Gastroesophageal sphincter (tissue), 4 donors: ENCODE data around the gene PRUNE1. TPM values are rescaled to one million over a fixed set of nuclear protein-coding genes. Genes with fewer than 3 reads are reported as not detected.

Experiments used
- ATAC-seq: fragments of 150-250 bp; one replicate; pipeline ENCODE4 v1.9.1; 2016; ENCODE audit warnings: mild to moderate bottlenecking, moderate library complexity
- H3K27ac ChIP-seq, 4 donors: fragments of 200-600 bp; sonication (generic) in 3 of 4; 1 replicate in 3 of 4; 2 replicates in 1 of 4; pipeline ENCODE4 v1.5.1; 2016 to 2019
- H3K27me3 ChIP-seq: fragments of 200-600 bp; sonication (generic); one replicate; pipeline ENCODE4 v1.5.1; 2019
- H3K36me3 ChIP-seq, 2 donors: fragments of 200-600 bp; sonication (generic); one replicate each; pipeline ENCODE4 v1.5.1; 2019; ENCODE audit warnings: control low read depth in 1 of 2
- H3K4me1 ChIP-seq, 3 donors: fragments of 200-600 bp; sonication (generic); 1 replicate in 2 of 3; 2 replicates in 1 of 3; pipeline ENCODE4 v1.5.1; 2016 to 2019; ENCODE audit warnings: control low read depth in 2 of 3
- H3K4me3 ChIP-seq, 2 donors: fragments of 200-600 bp; sonication (generic); one replicate each; pipeline ENCODE4 v1.5.1; 2019; ENCODE audit warnings: mild to moderate bottlenecking in 1 of 2, moderate library complexity in 1 of 2
- H3K9me3 ChIP-seq, 3 donors: fragments of 200-600 bp; sonication (generic); one replicate each; pipeline ENCODE4 v1.5.1; 2017 to 2019; ENCODE audit warnings: control low read depth in 2 of 3
- EP300 ChIP-seq: sonication (generic); formaldehyde crosslinking; IDR thresholded peaks from one replicate; pipeline ENCODE4 v1.6.1; 2017; ENCODE audit warnings: antibody characterized with exemption, mild to moderate bottlenecking
- POLR2A ChIP-seq, 2 donors: fragments of 450-650 bp; IDR thresholded peaks; one replicate each; pipeline ENCODE4 v1.6.1; 2017; ENCODE audit warnings: antibody characterized with exemption in 2 of 2, mild to moderate bottlenecking in 2 of 2, moderate library complexity in 1 of 2
- POLR2AphosphoS5 ChIP-seq: sonication (generic); formaldehyde crosslinking; IDR thresholded peaks from one replicate; pipeline ENCODE4 v1.6.1; 2017; ENCODE audit warnings: antibody characterized with exemption
- WGBS, 2 donors: methylation state at CpG; one replicate each; pipeline ENCODE4 v1.1.5; 2018; ENCODE audit warnings: low coverage in 1 of 2; 5-methylcytosine and 5-hydroxymethylcytosine counted together
- total RNA-seq, 4 donors: library from RNA; depleted of rRNA; stranded (reverse); fragments of >200 nt; gene quantifications; one replicate each; pipeline ENCODE4 v1.1.0, GENCODE V29; 2016
- TF ChIP-seq, protein P1 (sequence below), 4 experiments: fragments of 200-600 bp in 2 of 4; fragments of 450-650 bp in 2 of 4; sonication (generic) in 1 of 4; IDR thresholded peaks; one replicate each; pipeline ENCODE4 v1.5.1; 2017 to 2019; ENCODE audit warnings: antibody characterized with exemption in 4 of 4, mild to moderate bottlenecking in 2 of 4, moderate library complexity in 2 of 4

Gene PRUNE1
- total RNA-seq, 4 donors from 2014 or later, result 24.2 to 28.9 (median 26.7) TPM

DNA sequence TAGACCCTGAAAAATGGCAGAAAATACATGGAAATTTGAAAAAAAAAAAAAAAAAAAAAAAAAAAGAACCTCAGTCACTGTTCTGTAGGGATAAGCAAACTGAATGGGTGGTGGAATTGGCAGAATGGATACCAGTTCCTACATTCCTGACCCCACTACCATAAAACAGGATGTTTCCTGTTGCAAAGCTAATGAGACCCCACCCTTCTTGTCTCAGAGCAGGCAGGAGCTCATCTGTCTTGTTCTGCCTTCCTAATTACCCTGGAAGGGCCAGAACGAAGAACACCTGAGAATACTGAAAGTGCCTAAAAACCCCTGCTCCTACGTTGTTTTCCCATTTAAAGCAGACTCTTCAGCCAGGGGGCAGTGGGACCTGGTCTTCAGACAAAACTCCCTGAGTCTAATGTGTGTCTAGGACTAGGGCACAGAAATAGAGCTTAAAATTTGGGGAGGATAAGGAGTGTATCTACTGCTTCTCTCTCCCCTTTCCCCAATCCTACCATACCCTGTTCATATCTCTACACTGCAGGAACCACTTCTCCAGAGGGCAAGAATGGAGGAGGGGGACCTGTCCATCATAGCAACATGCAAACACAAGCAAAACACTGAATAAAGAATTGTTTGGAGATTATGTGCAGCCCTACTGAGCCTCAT is 43.2 kb downstream of the PRUNE1 start:
- no peak for TF ChIP-seq POLR2A (IDR thresholded peaks at IDR 0.05)
- TF ChIP-seq, protein P1, sequence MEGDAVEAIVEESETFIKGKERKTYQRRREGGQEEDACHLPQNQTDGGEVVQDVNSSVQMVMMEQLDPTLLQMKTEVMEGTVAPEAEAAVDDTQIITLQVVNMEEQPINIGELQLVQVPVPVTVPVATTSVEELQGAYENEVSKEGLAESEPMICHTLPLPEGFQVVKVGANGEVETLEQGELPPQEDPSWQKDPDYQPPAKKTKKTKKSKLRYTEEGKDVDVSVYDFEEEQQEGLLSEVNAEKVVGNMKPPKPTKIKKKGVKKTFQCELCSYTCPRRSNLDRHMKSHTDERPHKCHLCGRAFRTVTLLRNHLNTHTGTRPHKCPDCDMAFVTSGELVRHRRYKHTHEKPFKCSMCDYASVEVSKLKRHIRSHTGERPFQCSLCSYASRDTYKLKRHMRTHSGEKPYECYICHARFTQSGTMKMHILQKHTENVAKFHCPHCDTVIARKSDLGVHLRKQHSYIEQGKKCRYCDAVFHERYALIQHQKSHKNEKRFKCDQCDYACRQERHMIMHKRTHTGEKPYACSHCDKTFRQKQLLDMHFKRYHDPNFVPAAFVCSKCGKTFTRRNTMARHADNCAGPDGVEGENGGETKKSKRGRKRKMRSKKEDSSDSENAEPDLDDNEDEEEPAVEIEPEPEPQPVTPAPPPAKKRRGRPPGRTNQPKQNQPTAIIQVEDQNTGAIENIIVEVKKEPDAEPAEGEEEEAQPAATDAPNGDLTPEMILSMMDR (IDR thresholded peaks at IDR 0.05), result no peak
- TF ChIP-seq POLR2AphosphoS5, result no peak
- no peak for TF ChIP-seq EP300
- Histone ChIP-seq H3K27me3 (no peaks in the 10 kb centered on the region), H3K4me3 (no peak overlapping the region), H3K36me3 (peaks cover 0 to 60% of the 10 kb centered on the region in 2 donors), H3K4me1 (peaks cover 0 to 52% (median 4%) of the 10 kb centered on the region in 3 donors), H3K27ac (peak overlapping the region in 1 of 4 donors; percentile 24), H3K9me3 (no peaks in the 10 kb centered on the region)
- 59 to 100% methylated on average over 1 to 2 of the region's 2 CpGs for WGBS, 2 donors
- no peak for ATAC-seq

DNA sequence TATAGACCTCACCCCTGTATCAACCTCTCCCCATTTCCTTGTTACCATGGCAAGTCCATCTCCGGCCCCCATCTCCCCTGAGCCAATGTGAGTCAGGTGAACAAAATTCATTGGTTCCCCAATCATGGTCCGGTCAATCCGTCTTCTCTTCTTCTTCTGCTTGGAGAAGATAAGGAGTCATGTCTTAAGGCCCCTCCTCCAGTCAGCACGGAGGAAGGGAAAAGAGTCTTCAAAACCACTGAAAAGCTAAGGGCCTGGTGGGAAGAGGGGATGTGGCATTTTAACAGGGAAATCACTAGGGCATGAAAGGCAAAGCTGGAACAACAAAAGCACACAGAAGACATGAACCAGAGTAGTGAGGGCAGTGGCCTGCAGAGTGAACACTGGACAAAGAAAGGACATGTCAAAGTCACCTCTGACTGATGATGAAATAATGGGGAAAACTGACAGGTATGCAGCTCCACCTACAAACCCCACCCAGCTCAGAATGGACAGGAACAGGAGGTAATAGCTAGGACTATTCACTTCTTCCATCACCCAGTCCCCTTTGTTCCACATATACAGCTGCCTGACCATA is 46.8 kb downstream of the PRUNE1 start:
- peak overlapping the region in 3 of 4 donors; percentile 30 to 95 (median 94) for H3K27ac ChIP-seq
- no peak overlapping the region for H3K4me3 ChIP-seq
- no peaks in the 10 kb centered on the region for H3K9me3 ChIP-seq
- no peaks in the 10 kb centered on the region for H3K27me3 ChIP-seq
- peaks cover 0 to 52% (median 13%) of the 10 kb centered on the region in 3 donors for H3K4me1 ChIP-seq
- WGBS, 2 donors, result 73 to 100% methylated on average over 1 to 3 of the region's 4 CpGs
- ATAC-seq, result no peak
- TF ChIP-seq, protein P1 (IDR thresholded peaks at IDR 0.05), result no peak
- TF ChIP-seq POLR2A (IDR thresholded peaks at IDR 0.05), result no peak
- TF ChIP-seq EP300, result no peak
- TF ChIP-seq POLR2AphosphoS5, result no peak
- H3K36me3 ChIP-seq, result peaks cover 0 to 62% of the 10 kb centered on the region in 2 donors

DNA sequence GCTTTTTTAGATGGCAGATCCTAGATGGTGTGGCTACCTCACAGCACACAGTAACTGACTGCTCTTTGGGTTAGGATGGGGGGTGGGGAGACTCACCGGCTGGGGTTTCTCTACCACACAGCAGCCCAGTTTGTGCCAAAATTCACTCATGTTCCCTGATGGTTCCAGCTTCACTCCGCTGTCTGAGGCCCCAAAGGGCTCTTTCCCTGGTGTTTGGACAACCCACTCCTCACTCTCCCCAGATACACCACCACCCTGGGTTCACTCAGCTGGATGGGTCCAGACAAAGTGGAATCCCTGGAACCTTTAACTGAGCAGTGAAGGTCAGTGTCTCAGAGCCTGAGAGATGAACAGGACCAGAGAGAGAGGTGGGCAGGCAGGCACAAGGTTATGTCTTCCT is 47.3 kb downstream of the PRUNE1 start:
- no CpG with 5 or more reads among the region's 2 CpGs for WGBS, 2 donors
- Histone ChIP-seq H3K36me3 (peaks cover 0 to 58% of the 10 kb centered on the region in 2 donors), H3K27me3 (no peaks in the 10 kb centered on the region), H3K4me3 (no peak overlapping the region), H3K27ac (peak overlapping the region in 3 of 4 donors; percentile 30 to 95 (median 94)), H3K4me1 (peaks cover 0 to 52% (median 13%) of the 10 kb centered on the region in 3 donors), H3K9me3 (no peaks in the 10 kb centered on the region)
- TF ChIP-seq, protein P1 (IDR thresholded peaks at IDR 0.05), result no peak
- ATAC-seq, result no peak

DNA sequence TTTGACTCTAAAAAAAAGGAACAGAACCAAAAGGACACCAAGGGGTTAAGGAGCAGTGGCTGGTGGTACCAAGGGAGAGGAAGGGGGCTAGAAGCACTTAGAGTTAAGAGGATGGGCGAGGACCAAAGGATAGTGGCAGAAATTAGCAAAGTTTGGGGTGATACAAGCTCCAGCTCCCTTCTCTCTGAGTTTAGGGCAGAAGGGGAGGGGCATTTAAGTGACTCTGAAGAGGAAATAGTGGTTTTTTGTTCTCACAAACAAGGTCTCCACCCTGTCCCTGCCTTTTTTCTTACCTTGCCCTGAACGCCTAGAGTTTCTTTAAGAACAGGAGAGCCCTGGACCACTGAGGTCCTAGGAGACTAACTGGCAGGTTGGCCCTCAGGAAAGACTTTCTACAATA is 47.9 kb downstream of the PRUNE1 start:
- H3K27me3 ChIP-seq, result no peaks in the 10 kb centered on the region
- peaks cover 0 to 54% of the 10 kb centered on the region in 2 donors for H3K36me3 ChIP-seq
- H3K4me1 ChIP-seq, result peaks cover 0 to 55% (median 13%) of the 10 kb centered on the region in 3 donors
- H3K9me3 ChIP-seq, result no peaks in the 10 kb centered on the region
- H3K27ac ChIP-seq, result peak overlapping the region in 3 of 4 donors; percentile 93 to 95 (median 94)
- ATAC-seq, result no peak
- peak overlapping the region in 1 of 2 donors; percentile 1 for H3K4me3 ChIP-seq
- 38 to 64% methylated on average over 2 of the region's 2 CpGs for WGBS, 2 donors
- TF ChIP-seq, protein P1 (IDR thresholded peaks at IDR 0.05), result no peak
- TF ChIP-seq POLR2A (IDR thresholded peaks at IDR 0.05), result no peak
- no peak for TF ChIP-seq POLR2AphosphoS5
- TF ChIP-seq EP300, result no peak

DNA sequence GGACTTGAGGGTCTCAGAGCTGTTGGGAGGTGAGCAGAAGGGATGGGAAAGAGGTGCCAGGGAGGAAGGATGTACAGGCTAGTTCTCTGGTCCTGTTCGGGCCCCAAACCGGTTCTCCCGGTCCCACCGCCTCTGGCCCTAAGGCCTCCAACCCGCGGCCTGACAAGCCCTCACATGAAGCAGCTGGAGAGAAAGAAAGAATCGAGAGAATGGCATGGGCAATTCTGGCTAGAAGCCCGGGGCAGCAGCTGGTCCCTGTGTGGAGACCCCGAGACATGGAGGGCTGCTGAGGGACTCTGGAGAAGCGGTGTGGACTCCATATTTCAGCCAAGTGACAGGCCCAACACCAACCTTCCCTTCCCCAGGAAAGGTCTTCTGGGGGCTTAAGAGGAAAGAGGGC is 50.4 kb downstream of the PRUNE1 start:
- H3K27ac ChIP-seq, result peak overlapping the region; percentile 76 to 95 (median 94)
- peaks cover 0 to 55% (median 13%) of the 10 kb centered on the region in 3 donors for H3K4me1 ChIP-seq
- no peaks in the 10 kb centered on the region for H3K27me3 ChIP-seq
- 0% methylated on average over 5 of the region's 10 CpGs; no CpG with 5 or more reads in 1 of the 2 donors for WGBS, 2 donors
- no peaks in the 10 kb centered on the region for H3K9me3 ChIP-seq
- H3K4me3 ChIP-seq, result peak overlapping the region; percentile 90 to 95
- no peak for ATAC-seq
- no peak for TF ChIP-seq POLR2AphosphoS5
- peaks cover 0 to 30% of the 10 kb centered on the region in 2 donors for H3K36me3 ChIP-seq
